MM.1S (cell line): ENCODE results near the gene KBTBD6.

ENCODE experiments used
- CTCF ChIP-seq: fragments of 300-600 bp; sonication (generic); IDR thresholded peaks from 2 replicates; pipeline ENCODE4 v1.5.1; 2016; ENCODE audit warnings: antibody characterized with exemption, low read length, mixed read lengths
- EZH2 ChIP-seq: fragments of 300-600 bp; sonication (generic); optimal IDR thresholded peaks from 2 replicates; pipeline ENCODE3; 2017; ENCODE audit warnings: low read depth, mild to moderate bottlenecking, antibody characterized with exemption, low read length, mixed read lengths
- EZH2phosphoT487 ChIP-seq: fragments of 300-600 bp; sonication (generic); IDR thresholded peaks from 2 replicates; pipeline ENCODE4 v1.6.1; 2018; ENCODE audit warnings: antibody characterized with exemption, low read length

- TF ChIP-seq CTCF (no peak), EZH2 (no peak), EZH2phosphoT487 (no peak)
These were observed 33.8 kb downstream of the KBTBD6 start for GRCh38 chr13:41098761-41099160.
